ENCODE measurements around the gene BRSK1. TPM values are rescaled to one million over a fixed set of nuclear protein-coding genes. Genes with fewer than 3 reads are reported as not detected.
A peak's percentile ranks its signal among the peaks of the same experiment; 100 is the strongest.

The BRSK1 gene
- total RNA-seq, 1 donor from 2014 or later = 43.4 TPM

GRCh38 chr19:55251341-55252081 lies 32.3 kb upstream of the BRSK1 start:
- peaks cover 18% of the 10 kb centered on the region for H3K4me1 Mint-ChIP-seq
- TF ChIP-seq CTCF (IDR thresholded peaks at IDR 0.05; ENCODE audit: unreplicated experiment) = no peak
- H3K4me3 Mint-ChIP-seq = no peak overlapping the region
- DNase-seq (ENCODE audit: low spot score in 2 of 2, unreplicated experiment in 2 of 2) = no peak
- no peaks in the 10 kb centered on the region for H3K27me3 Mint-ChIP-seq (ENCODE audit: low read depth)
- H3K9me3 Mint-ChIP-seq = no peaks in the 10 kb centered on the region
- H3K36me3 Mint-ChIP-seq = no peaks in the 10 kb centered on the region
- no peak overlapping the region for H3K27ac Mint-ChIP-seq

- Mint-ChIP-seq H3K27ac (no peak overlapping the region), H3K9me3 (no peaks in the 10 kb centered on the region), H3K4me3 (no peak overlapping the region), H3K4me1 (peaks cover 32% of the 10 kb centered on the region), H3K27me3 (ENCODE audit: low read depth) (no peaks in the 10 kb centered on the region), H3K36me3 (no peaks in the 10 kb centered on the region)
- TF ChIP-seq CTCF (IDR thresholded peaks at IDR 0.05; ENCODE audit: unreplicated experiment) = no peak
- DNase-seq (ENCODE audit: low spot score in 2 of 2, unreplicated experiment in 2 of 2) = no peak
Observed at GRCh38 chr19:55252760-55253663, 30.8 kb upstream of the BRSK1 start.

- H3K4me3 Mint-ChIP-seq = no peak overlapping the region
- no peak for TF ChIP-seq CTCF (IDR thresholded peaks at IDR 0.05; ENCODE audit: unreplicated experiment)
- peaks cover 32% of the 10 kb centered on the region for H3K4me1 Mint-ChIP-seq
- H3K9me3 Mint-ChIP-seq = no peaks in the 10 kb centered on the region
- no peaks in the 10 kb centered on the region for H3K36me3 Mint-ChIP-seq
- no peaks in the 10 kb centered on the region for H3K27me3 Mint-ChIP-seq (ENCODE audit: low read depth)
- no peak for DNase-seq (ENCODE audit: low spot score in 2 of 2, unreplicated experiment in 2 of 2)
- H3K27ac Mint-ChIP-seq = no peak overlapping the region
Observed at GRCh38 chr19:55253842-55254624, 29.8 kb upstream of the BRSK1 start.

GRCh38 chr19:55254625-55254977 lies 29.2 kb upstream of the BRSK1 start:
- peaks cover 37% of the 10 kb centered on the region for H3K4me1 Mint-ChIP-seq
- H3K36me3 Mint-ChIP-seq = no peaks in the 10 kb centered on the region
- H3K27ac Mint-ChIP-seq = no peak overlapping the region
- no peaks in the 10 kb centered on the region for H3K27me3 Mint-ChIP-seq (ENCODE audit: low read depth)
- TF ChIP-seq CTCF (IDR thresholded peaks at IDR 0.05; ENCODE audit: unreplicated experiment) = no peak
- no peaks in the 10 kb centered on the region for H3K9me3 Mint-ChIP-seq
- no peak for DNase-seq (ENCODE audit: low spot score in 2 of 2, unreplicated experiment in 2 of 2)
- no peak overlapping the region for H3K4me3 Mint-ChIP-seq

GRCh38 chr19:55255618-55256423 lies 28.0 kb upstream of the BRSK1 start:
- H3K4me1 Mint-ChIP-seq = peaks cover 41% of the 10 kb centered on the region
- no peak for TF ChIP-seq CTCF (IDR thresholded peaks at IDR 0.05; ENCODE audit: unreplicated experiment)
- no peak for DNase-seq (ENCODE audit: low spot score in 2 of 2, unreplicated experiment in 2 of 2)
- peak overlapping the region; percentile 99 for H3K4me3 Mint-ChIP-seq
- H3K9me3 Mint-ChIP-seq = no peaks in the 10 kb centered on the region
- H3K27ac Mint-ChIP-seq = peak overlapping the region; percentile 41
- no peaks in the 10 kb centered on the region for H3K36me3 Mint-ChIP-seq
- no peaks in the 10 kb centered on the region for H3K27me3 Mint-ChIP-seq (ENCODE audit: low read depth)

Data from mesothelial cell of epicardium (in vitro differentiated cells).